Caki2 (cell line): ENCODE measurements around the gene TRAF4. TPM values are rescaled to one million over a fixed set of nuclear protein-coding genes. Genes with fewer than 3 reads are reported as not detected.

Experiments used
- total RNA-seq: library from RNA; depleted of rRNA; stranded (reverse); fragments of >200 nt; shearing (Covaris generic); gene quantifications from 2 replicates; pipeline ENCODE4 v1.2.3, GENCODE V29; 2014; ENCODE audit warnings: low replicate concordance; rRNA removed

Gene TRAF4
- total RNA-seq, 1 experiment from 2014 or later = 61.6 TPM

Other genes with a start within 250 kb of the TRAF4 start
- gene FOXN1, start 237.7 kb upstream of the TRAF4 start, total RNA-seq = not detected in 2 replicates
- 47.6 and 67.4 TPM in 2 replicates for gene UNC119, start 191.4 kb upstream of the TRAF4 start, total RNA-seq
- gene PIGS, start 172.5 kb upstream of the TRAF4 start, total RNA-seq = 62.5 and 73.2 TPM in 2 replicates
- 178 and 219 TPM in 2 replicates for gene ALDOC, start 167.1 kb upstream of the TRAF4 start, total RNA-seq
- 73.0 and 355 TPM in 2 replicates for gene SPAG5, start 145.0 kb upstream of the TRAF4 start, total RNA-seq
- gene RSKR, start 129.8 kb upstream of the TRAF4 start, total RNA-seq = 0.70 and 3.2 TPM in 2 replicates
- gene BLTP2, start 98.9 kb upstream of the TRAF4 start, total RNA-seq = 62.0 and 73.6 TPM in 2 replicates
- gene SDF2, start 82.1 kb upstream of the TRAF4 start, total RNA-seq = 70.4 and 79.9 TPM in 2 replicates
- 12.6 and 16.8 TPM in 2 replicates for gene SUPT6H, start 81.8 kb upstream of the TRAF4 start, total RNA-seq
- gene PROCA1, start 32.1 kb upstream of the TRAF4 start, total RNA-seq = 4.2 and 7.4 TPM in 2 replicates
- gene RAB34, start 26.1 kb upstream of the TRAF4 start, total RNA-seq = 394 and 482 TPM in 2 replicates
- gene RPL23A, start 24.0 kb upstream of the TRAF4 start, total RNA-seq = 631 and 1,120 TPM in 2 replicates
- 10.6 and 43.5 TPM in 2 replicates for gene TLCD1, start 17.8 kb upstream of the TRAF4 start, total RNA-seq
- 2.2 and 3.5 TPM in 2 replicates for gene NEK8, start 15.2 kb upstream of the TRAF4 start, total RNA-seq
- 1.4 and 2.6 TPM in 2 replicates for gene FAM222B, start 98.8 kb downstream of the TRAF4 start, total RNA-seq
- 53.5 and 59.9 TPM in 2 replicates for gene ERAL1, start 111.0 kb downstream of the TRAF4 start, total RNA-seq
- 121 and 133 TPM in 2 replicates for gene FLOT2, start 153.7 kb downstream of the TRAF4 start, total RNA-seq
- 36.2 and 50.4 TPM in 2 replicates for gene DHRS13, start 159.1 kb downstream of the TRAF4 start, total RNA-seq
- gene PHF12, start 207.5 kb downstream of the TRAF4 start, total RNA-seq = 10.6 and 19.2 TPM in 2 replicates